AG04449 (cell line): ENCODE results near the gene ST6GALNAC5.
"Not testable (repeated sequence)": the region's sequence is repeated elsewhere in the genome, so short reads cannot be mapped to it uniquely, and the experiment has no call there.

Source experiments
- CTCF ChIA-PET: fragments of 350-600 bp; formaldehyde crosslinking; extraction: SDS; loops from one replicate; lab custom pipeline; 2021; ENCODE audit warnings: antibody characterized with exemption; lab: Yijun Ruan, JAX
- POLR2A ChIA-PET: fragments of 400-600, 350-600 bp; formaldehyde crosslinking; extraction: SDS; loops from one replicate; lab custom pipeline; 2020; ENCODE audit warnings: antibody characterized with exemption, inconsistent platforms; lab: Yijun Ruan, JAX
- DNase-seq: peaks from one replicate; pipeline ENCODE4 v3.0.0-alpha.2; 2010; ENCODE audit warnings: low read depth, low spot score
- H3K4me3 ChIP-seq: 2 replicates; pipeline ENCODE4 v1.5.1; 2011; ENCODE audit warnings: low read depth, mild to moderate bottlenecking, control low read depth, low read length
- TF ChIP-seq, protein P1 (sequence below): IDR thresholded peaks from one replicate; pipeline ENCODE4 v1.5.1; 2011; ENCODE audit warnings: mild to moderate bottlenecking, moderate library complexity, low read length, control low read depth, inconsistent platforms; ENCODE audit not compliant: insufficient read depth; ENCODE audit errors: missing control alignments

The ST6GALNAC5 gene

DNA sequence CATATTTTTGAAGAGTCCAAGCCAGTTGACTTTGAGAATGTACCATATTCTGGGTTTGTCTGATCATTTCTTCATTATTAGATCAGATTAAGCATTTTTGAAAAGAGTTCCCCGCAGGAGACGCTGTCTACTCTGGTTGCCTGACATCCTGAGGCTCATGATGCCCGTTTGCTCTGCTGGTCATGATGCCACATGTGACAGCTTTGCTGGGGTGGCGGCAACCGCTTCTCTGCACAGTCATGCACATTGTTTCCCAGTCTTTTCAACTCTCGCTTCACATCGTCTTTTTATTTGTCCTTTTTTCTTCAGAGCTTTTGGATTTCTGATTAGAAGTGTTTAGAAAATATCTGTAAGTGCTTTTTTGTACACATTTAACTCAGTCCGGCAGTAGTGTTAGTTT, 90.7 kb downstream of the ST6GALNAC5 start:
- TF ChIP-seq, protein P1, sequence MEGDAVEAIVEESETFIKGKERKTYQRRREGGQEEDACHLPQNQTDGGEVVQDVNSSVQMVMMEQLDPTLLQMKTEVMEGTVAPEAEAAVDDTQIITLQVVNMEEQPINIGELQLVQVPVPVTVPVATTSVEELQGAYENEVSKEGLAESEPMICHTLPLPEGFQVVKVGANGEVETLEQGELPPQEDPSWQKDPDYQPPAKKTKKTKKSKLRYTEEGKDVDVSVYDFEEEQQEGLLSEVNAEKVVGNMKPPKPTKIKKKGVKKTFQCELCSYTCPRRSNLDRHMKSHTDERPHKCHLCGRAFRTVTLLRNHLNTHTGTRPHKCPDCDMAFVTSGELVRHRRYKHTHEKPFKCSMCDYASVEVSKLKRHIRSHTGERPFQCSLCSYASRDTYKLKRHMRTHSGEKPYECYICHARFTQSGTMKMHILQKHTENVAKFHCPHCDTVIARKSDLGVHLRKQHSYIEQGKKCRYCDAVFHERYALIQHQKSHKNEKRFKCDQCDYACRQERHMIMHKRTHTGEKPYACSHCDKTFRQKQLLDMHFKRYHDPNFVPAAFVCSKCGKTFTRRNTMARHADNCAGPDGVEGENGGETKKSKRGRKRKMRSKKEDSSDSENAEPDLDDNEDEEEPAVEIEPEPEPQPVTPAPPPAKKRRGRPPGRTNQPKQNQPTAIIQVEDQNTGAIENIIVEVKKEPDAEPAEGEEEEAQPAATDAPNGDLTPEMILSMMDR: no peak
- CTCF ChIA-PET: no interaction called here
- POLR2A ChIA-PET: no interaction called here
- DNase-seq: no peak
- no peak overlapping the region for H3K4me3 ChIP-seq

DNA sequence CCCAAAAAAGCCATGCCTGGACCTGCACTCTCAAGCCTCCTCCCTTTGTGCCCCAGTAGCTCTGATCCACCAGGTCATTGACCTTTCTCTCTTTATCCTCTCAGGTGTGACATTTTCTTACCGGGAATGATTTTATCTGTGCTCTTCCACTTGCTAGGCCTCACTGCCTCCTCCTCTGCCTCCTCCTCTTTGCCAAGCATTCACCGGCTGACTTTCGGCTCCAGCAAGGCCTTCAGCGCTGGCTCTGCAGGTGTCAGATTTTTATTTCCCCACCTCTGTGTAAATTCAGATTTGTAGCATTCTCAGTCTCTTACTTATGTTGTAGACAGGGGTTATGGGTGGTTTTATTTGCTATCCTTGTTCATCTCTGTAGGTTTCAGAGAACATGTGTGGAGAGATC, 91.5 kb downstream of the ST6GALNAC5 start:
- TF ChIP-seq, protein P1: no peak
- ChIA-PET CTCF (no interaction called here), POLR2A (no interaction called here)
- no peak overlapping the region for H3K4me3 ChIP-seq
- no peak for DNase-seq

DNA sequence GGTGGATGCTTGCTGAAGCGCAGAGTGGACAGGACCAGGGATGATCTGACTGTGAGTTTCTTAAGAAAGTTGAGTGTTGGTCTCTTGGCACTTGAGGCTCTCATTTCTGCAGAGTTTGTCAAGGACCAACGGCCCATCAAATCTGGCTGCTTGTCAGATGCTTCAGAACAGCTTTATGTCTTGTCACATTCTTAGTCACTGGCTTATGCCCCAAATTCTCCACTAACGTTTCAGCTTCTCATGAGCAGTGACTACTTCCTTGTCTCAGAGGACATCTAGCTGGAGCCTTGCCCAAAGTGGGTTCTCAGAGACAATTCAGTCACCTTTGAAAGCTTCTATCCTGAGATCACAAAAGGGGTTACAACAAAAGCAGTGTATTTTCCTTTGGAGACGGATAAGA, 92.3 kb downstream of the ST6GALNAC5 start:
- POLR2A ChIA-PET: no interaction called here
- DNase-seq: no peak
- CTCF ChIA-PET: no interaction called here
- TF ChIP-seq, protein P1: no peak
- H3K4me3 ChIP-seq: no peak overlapping the region

DNA sequence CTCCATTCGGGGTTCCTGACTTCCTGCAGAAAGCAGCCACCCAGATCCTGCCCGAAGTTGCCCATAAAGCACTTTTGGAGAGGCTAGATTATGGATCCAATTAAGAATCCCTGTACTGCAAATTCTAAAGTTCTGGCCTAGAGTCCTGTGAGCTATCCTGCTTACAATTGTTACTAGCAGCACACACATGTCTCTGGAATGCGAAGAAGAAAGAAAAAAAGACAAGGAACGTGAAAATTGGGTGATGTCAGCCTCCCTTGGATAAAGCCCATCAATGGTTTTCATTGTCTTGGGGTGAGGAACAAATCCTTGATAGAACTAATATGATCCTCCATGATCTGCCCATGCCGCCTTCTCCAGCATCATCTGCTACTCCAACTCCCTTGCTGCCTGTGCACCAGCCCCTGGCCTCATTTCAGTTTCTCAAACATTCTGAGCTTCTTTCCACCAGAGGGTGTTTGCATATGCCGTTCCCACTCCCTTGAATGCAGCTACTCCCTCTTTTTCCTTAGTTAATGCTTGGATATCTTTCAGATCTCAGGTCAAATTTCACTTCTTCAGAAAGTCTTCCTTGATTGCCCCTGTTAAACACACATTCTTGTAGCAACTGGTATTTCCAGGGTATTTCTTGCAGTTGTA, 94.0 kb downstream of the ST6GALNAC5 start:
- POLR2A ChIA-PET: no interaction called here

DNA sequence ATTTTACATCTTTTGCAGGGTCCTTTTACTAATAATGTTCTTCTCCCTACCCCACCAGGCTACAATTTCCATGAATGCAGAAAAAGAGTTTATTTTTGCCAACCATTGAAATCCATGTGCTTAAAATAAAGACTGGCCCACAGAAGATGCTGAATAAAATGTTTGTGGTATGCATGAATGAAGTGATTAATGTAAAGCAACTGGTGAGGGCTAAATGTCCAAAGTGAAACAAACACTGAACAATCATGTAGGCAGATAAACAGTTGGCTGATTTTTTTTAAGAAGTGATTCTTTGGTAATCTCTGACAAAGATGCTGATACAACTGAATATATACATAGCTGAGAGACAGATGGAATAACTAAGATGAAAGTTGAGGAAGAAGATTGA, 94.5 kb downstream of the ST6GALNAC5 start:
- ChIA-PET POLR2A (no interaction called here), CTCF (no interaction called here)
- H3K4me3 ChIP-seq: no peak overlapping the region
- TF ChIP-seq, protein P1: no peak
- DNase-seq: no peak

More for the DNA sequence above, 94.0 kb downstream of the ST6GALNAC5 start:
- DNase-seq: no peak
- TF ChIP-seq, protein P1: no peak
- CTCF ChIA-PET: no interaction called here
- no peak overlapping the region for H3K4me3 ChIP-seq

DNA sequence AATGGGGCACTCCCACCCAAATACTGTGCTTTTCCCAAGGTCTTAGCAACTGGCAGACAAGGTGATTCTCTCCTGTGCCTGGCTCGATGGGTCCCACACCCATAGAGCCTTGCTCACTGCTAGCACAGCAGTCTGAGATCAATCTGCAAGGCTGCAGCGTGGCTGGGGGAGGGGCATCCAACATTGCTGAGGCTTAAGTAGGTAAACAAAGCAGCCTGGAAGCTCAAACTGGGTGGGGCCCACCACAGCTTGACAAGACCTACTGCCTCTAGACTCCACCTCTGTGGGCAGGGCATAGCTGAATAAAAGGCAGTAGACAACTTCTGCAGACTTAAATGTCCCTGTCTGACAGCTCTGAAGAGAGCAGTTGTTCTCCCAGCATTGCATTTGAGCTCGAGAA, 114.0 kb downstream of the ST6GALNAC5 start:
- H3K4me3 ChIP-seq, CTCF ChIA-PET, DNase-seq, POLR2A ChIA-PET: not testable (repeated sequence)

DNA sequence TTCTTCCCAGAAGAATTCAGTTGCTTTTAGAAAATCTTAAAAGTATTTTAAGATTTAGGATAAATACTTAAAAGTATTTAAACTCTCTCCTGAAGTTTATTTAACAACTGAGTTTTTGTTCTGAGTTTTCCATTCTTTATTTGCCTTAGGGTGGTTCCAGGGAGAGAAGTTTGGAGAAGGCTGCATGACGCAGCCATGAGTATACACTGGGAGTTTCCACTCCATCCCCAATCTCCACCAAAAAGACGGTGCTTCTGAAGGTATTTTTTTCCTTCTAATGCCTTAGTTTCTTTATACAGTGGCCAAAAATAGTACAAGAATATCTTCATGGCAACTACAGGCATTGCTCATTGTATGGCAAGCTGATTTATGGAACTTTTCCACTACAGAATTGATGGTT, 122.7 kb downstream of the ST6GALNAC5 start:
- CTCF ChIA-PET: no interaction called here
- TF ChIP-seq, protein P1: no peak
- DNase-seq: no peak
- H3K4me3 ChIP-seq: no peak overlapping the region
- POLR2A ChIA-PET: no interaction called here
